IPS-NIHi7 (cell line): ENCODE data around the gene SMIM10.
"Not testable (repeated sequence)": the region's sequence is repeated elsewhere in the genome, so short reads cannot be mapped to it uniquely, and the experiment has no call there.

Experiments
- DNase-seq: peaks from one replicate; pipeline ENCODE4 v3.0.0; 2012; ENCODE audit warnings: mixed read lengths; ENCODE audit errors: extremely low spot score

The SMIM10 gene

GRCh38 chrX:134990801-134991481 is at the start of gene SMIM10:
TSS of gene SMIM10 (plus strand) at chrX:134990991. CDS start at chrX:134991096, 105 bp downstream.
- DNase-seq = peak; percentile 72

DNA sequence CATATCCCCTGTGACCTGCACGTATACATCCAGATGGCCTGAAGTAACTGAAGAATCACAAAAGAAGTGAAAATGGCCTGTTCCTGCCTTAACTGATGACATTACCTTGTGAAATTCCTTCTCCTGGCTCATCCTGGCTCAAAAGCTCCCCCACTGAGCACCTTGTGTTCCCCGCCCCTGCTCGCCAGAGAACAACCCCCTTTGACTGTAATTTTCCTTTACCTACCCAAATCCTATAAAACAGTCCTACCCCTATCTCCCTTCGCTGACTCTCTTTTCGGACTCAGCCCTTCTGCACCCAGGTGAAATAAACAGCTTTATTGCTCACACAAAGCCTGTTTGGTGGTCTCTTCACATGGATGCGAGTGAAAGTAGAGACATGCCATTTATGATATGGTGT is 44.4 kb upstream of the SMIM10 start:
- DNase-seq = not testable (repeated sequence)

GRCh38 chrX:134948333-134949241 is 42.2 kb upstream of the SMIM10 start:
- no peak for DNase-seq

DNA sequence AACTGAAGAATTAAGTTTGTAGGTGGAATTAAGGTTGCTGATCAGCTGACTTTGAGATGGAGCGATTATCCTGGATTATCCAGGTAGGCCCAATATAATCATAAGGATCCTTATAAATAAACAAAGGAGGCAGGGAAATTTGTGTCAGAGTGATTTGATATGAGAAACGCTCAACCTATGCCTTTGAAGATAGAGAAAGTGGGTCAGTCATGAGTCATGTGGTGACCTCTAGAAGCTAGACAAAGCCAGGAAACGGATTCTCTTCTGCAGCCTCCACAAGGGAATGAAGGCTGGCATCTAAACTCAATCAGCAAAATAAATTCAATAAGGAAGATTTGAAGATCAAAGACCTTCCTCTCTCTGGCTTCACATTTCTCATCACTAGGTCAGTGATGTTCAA is 41.5 kb upstream of the SMIM10 start:
- no peak for DNase-seq

DNA sequence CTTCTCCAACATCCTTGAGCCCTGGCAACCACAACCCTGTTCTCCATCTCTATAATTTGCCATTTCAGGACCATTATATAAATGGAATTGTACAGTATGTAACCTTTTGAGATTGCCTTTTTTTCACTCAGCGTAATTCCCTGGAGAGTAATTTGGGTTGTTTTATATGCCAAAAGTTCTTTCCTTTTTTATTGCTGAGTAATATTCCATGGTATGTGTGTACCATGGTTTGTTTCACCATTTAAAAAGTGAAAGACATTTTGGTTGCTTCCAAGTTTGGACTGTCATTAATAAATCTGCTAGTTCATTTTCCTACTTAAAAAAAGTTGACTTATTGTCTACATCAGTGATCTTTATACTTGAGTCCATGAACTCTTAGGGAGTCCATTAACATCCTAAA is 33.0 kb upstream of the SMIM10 start:
- DNase-seq = no peak

DNA sequence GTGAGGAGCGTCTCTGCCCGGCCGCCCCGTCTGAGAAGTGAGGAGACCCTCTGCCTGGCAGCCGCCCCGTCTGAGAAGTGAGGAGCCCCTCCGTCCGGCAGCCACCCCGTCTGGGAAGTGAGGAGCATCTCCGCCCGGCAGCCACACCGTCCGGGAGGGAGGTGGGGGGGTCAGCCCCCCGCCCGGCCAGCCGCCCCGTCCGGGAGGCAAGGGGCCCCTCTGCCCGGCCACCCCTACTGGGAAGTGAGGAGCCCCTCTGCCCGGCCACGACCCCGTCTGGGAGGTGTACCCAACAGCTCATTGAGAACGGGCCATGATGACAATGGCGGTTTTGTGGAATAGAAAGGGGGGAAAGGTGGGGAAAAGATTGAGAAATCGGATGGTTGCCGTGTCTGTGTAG is 30.4 kb upstream of the SMIM10 start:
- not testable (repeated sequence) for DNase-seq

- no peak for DNase-seq
Measured at GRCh38 chrX:134963041-134963440, 27.8 kb upstream of the SMIM10 start.

DNA sequence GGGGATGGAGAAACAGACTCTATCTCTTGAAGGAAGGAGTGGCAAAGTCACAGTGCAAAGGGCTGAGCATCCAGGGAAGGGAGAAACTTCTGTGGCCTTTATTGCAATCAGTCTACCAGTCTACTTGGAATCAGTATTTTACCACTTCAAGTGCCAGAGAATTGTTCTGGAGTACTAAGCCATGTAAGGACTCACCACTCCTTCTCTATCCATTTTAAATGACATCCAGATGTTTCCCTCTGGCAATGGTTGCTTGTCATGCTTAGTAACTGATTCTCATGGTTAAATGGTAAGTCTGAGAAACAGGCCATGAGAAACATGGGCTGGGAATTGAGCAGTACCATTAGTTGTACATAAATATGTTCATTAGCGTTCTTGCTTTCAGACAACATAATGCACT is 21.1 kb upstream of the SMIM10 start:
- DNase-seq = no peak

DNA sequence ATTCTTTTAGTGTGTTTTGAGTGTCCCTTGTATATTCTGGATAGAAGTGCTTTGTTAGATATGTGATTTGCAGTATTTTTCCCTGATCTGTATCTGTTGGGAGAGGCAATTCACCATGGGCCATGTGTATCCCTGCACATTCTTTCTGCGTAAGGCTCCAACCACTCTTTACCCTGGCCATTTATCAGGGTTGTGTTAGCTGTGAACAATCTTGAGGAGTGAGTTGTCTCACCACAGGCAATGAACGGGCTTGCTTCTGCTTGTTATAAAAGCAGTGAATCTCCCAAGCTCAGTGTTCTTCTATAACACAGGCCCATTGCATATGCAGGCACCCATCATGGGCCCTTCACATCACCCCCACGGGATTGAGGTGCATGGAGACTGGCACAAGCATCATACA is 18.9 kb upstream of the SMIM10 start:
- no peak for DNase-seq

DNA sequence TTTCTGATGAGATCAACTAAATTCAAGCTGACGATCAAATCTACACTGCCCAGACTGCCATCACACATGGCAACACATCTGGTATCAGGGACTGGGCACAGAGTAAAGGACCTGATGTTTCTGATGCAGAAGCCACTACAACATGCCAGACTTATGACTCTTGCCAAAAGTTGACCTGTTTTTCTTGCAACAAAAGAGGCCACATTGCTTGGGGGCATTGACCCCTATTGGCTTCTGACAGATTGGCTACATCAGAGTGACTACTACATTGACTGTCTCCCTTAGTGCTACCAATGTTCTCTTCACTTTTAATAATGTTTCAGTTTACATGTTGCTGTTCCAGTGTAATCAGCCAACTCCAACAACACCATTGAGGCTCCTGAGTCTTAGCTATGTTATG is 15.3 kb upstream of the SMIM10 start:
- no peak for DNase-seq

GRCh38 chrX:134981910-134982309 is 8.9 kb upstream of the SMIM10 start:
- DNase-seq = no peak

DNA sequence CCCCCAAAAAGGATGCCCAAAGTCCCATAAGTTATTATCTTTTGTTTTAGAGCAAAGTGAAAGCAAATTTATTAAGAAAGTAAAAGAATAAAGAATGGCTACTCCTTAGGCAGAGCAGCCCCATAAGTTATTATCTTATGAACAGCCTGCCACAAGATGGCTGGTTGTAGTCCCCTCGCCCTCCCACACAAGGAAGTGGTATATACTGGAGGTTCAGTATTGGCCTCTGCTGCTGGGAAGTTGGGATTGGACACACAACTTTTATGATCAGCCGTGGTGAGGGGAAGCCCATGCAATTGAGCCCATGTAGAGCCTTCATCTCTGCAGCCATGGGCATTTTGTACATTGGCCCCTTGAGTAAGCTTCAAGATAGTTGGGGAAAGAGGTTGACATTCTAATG is 8.0 kb upstream of the SMIM10 start:
- no peak for DNase-seq

- no peak for DNase-seq
Measured at GRCh38 chrX:134985479-134985878, 5.3 kb upstream of the SMIM10 start.

DNA sequence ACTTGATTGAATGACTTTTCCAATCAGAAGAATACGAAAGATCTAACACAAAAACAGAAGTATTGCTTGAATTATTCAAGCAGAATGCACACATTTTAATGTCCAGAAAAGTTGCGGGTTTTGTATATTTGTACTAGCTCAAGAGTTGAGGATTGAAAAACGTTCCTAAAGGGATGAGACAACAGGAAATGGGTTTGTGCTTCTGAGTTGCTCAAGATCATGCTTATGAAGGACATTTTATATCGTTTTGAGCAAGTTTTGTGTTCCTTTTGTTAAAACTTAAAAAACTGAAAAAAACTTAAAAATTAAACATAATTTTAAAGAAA is 353 bp upstream of the SMIM10 start:
- DNase-seq = no peak

- DNase-seq = no peak
Measured at GRCh38 chrX:134997646-134998045, 6.9 kb downstream of the SMIM10 start.

DNA sequence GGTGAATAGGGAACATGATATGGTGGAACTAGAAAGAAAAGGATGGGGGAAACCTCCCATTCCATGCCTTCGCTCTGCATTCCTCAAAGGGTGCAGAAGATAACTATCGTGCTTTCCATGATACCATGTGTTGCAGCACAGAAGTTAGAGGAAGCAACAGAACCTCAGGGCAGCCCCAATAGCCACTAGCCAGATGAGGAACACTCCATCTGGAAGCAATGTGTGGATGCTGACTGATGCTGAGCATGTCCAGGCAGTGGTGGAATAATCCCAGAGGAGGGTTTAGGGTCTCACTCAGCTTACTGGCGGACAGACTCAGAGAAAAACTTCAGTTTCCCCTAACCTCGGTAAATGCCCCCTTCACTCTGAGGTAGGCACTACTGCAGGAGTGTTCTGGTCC is 7.5 kb downstream of the SMIM10 start:
- DNase-seq = no peak

- DNase-seq = peak; percentile 23
Measured at GRCh38 chrX:134999469-134999868, 8.7 kb downstream of the SMIM10 start.

GRCh38 chrX:135000516-135000915 is 9.7 kb downstream of the SMIM10 start:
- no peak for DNase-seq

DNA sequence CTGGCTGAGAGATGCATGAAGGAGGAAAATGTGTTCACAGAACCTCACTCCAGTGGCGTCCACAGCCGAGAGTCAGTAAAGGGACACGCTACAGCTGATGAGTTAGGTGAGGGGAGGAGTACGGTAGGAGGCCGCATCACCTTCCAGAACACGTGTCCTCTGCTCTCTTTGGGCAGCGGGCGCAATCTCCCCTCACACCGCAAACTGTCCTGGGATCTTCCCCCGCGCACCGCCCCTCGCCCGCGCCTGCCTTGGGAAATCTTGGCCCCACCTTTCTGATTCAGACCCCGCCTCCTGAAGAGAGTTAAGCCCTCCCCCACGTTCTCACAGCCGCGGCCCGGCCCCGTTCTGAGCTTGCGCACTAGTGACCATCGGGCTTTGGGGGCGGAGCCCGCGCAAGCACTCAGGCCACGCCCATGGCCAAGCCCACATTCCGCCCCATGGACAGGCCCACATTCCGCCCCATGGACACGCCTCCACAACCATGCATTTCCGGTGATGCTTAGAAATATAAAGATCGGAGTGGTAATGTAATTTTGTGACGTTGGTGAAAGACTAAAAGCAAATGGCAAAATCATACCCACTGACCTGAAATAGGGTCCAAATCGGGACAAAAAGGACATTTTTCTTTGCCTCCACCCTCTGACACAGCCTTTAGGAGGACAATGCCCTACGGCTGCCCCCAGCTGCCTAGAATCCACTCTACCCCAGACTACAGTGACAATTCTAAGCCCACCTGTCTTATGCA is 13.3 kb downstream of the SMIM10 start:
- peak; percentile 97 for DNase-seq

- DNase-seq = no peak
Measured at GRCh38 chrX:135006187-135006586, 15.4 kb downstream of the SMIM10 start.

- DNase-seq = no peak
Measured at GRCh38 chrX:135009057-135009610, 18.3 kb downstream of the SMIM10 start.

GRCh38 chrX:135009838-135010237 is 19.0 kb downstream of the SMIM10 start:
- no peak for DNase-seq
